Measurements from ENCODE around the gene VMA21. TPM values are rescaled to one million over a fixed set of nuclear protein-coding genes. Genes with fewer than 3 reads are reported as not detected.

The VMA21 gene, protein sequence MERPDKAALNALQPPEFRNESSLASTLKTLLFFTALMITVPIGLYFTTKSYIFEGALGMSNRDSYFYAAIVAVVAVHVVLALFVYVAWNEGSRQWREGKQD
- polyA plus RNA-seq, result 1 to 10 TPM; 4.2 to 7.1 TPM

- Histone ChIP-seq H3K27me3 (ENCODE audit: control insufficient read depth in 1 of 2, insufficient read depth in 2 of 2, low read length in 2 of 2) (no peaks in the 10 kb centered on the region), H3K4me3 (ENCODE audit: low read depth in 1 of 2, low read length in 2 of 2) (peak within 1 kb of the TSS; percentile 57 to 78), H3K36me3 (ENCODE audit: control insufficient read depth in 2 of 2, insufficient read depth in 2 of 2, low read length in 1 of 2) (no peaks in the 10 kb centered on the region), H3K9me3 (ENCODE audit: control insufficient read depth in 2 of 2, insufficient read depth in 1 of 2, low read depth in 1 of 2, low read length in 1 of 2) (peaks cover 0 to 3% of the 10 kb centered on the region in 2 donors), H3K4me1 (ENCODE audit: control insufficient read depth in 2 of 2, insufficient read depth in 2 of 2, low read length in 1 of 2) (no peaks in the 10 kb centered on the region), H3K27ac (ENCODE audit: low read depth in 2 of 2, low read length in 1 of 2) (peak within 1 kb of the TSS; percentile 88 to 95)
- WGBS, 2 donors, result 1 to 56% methylated on average over 83 to 97 of the region's 97 CpGs
Measured at GRCh38 chrX:151396825-151397740, at the start of gene VMA21. VMA21 (plus strand) TSS chrX:151397206; CDS start chrX:151397309, 103 bp downstream.

DNA sequence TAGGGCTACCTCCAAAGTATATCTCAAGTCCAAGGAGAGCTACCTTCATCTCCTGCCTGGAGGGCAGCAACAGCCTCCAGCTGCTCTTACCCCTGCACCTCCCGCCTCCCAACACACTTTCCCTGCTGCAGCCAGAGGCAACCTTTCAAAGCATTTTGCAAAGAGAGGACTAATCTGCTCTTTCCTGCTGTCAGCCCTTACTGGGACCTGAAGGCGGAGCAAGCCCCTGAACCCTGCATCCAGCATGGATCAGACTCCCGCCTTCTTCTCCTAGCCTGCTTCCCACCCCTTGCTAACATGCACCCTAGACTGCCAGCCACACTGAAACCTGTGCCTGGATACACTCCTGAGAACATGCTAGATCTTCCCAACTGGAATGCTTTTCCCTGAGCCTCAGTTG, 37.7 kb upstream of the VMA21 start:
- Histone ChIP-seq H3K9me3 (ENCODE audit: control insufficient read depth in 2 of 2, insufficient read depth in 1 of 2, low read depth in 1 of 2, low read length in 1 of 2) (no peaks in the 10 kb centered on the region), H3K27ac (ENCODE audit: low read depth in 2 of 2, low read length in 1 of 2) (no peak overlapping the region), H3K4me3 (ENCODE audit: low read depth in 1 of 2, low read length in 2 of 2) (no peak overlapping the region), H3K4me1 (ENCODE audit: control insufficient read depth in 2 of 2, insufficient read depth in 2 of 2, low read length in 1 of 2) (no peaks in the 10 kb centered on the region), H3K27me3 (ENCODE audit: control insufficient read depth in 1 of 2, insufficient read depth in 2 of 2, low read length in 2 of 2) (no peaks in the 10 kb centered on the region), H3K36me3 (ENCODE audit: control insufficient read depth in 2 of 2, insufficient read depth in 2 of 2, low read length in 1 of 2) (no peaks in the 10 kb centered on the region)
- 63 to 74% methylated on average over 3 of the region's 3 CpGs for WGBS, 2 donors

DNA sequence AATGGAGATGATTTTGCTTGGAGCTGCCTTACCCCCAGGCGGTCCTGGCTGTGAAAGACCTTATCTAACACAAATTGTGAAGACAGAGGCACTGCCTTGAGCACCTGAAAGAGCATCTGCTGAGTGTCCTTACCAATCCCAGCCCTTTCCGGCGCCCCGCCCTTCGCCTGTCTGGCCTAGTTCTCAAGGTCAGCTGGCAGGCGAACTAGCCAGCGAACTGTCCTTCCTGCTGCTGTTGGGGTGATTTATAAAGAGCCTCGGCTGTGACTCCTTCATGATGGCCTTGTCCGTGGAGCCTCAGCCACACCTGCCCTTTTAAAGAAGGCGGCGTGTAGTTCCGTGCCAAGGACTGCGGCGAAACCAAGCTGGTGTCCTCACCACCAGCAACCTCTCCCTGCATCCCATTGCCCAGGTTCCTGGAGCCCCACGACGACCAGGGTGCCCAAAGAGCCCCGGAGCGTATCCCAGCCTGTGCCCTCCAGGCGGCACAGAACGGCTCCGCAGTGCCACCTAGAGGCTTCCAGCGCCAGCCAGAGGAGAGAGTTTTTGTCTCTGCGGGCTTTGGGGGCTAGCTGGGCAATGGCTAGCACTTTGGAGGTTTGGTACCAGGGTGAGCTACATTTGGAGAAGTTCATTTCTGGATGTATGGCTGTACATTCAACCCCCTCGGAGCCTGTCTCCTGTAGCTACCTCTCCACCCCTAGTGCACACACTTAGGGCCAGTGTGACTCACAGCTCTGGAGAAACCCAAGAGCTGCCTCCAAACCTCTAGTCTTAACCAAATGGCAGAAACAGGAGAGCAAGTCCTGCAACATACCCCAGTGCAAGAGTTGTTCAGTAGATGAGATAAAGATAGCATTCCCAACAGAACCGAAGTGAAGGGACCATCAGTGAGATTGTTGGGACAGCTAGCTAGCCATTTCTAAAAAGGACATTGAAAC, 36.8 kb upstream of the VMA21 start:
- H3K4me1 ChIP-seq (ENCODE audit: control insufficient read depth in 2 of 2, insufficient read depth in 2 of 2, low read length in 1 of 2), result no peaks in the 10 kb centered on the region
- no peaks in the 10 kb centered on the region for H3K36me3 ChIP-seq (ENCODE audit: control insufficient read depth in 2 of 2, insufficient read depth in 2 of 2, low read length in 1 of 2)
- H3K9me3 ChIP-seq (ENCODE audit: control insufficient read depth in 2 of 2, insufficient read depth in 1 of 2, low read depth in 1 of 2, low read length in 1 of 2), result no peaks in the 10 kb centered on the region
- no peak overlapping the region for H3K4me3 ChIP-seq (ENCODE audit: low read depth in 1 of 2, low read length in 2 of 2)
- H3K27ac ChIP-seq (ENCODE audit: low read depth in 2 of 2, low read length in 1 of 2), result no peak overlapping the region
- 11 to 18% methylated on average over 25 of the region's 25 CpGs for WGBS, 2 donors
- no peaks in the 10 kb centered on the region for H3K27me3 ChIP-seq (ENCODE audit: control insufficient read depth in 1 of 2, insufficient read depth in 2 of 2, low read length in 2 of 2)

- 78 to 83% methylated on average over 2 of the region's 2 CpGs for WGBS, 2 donors
- no peak overlapping the region for H3K4me3 ChIP-seq (ENCODE audit: low read depth in 1 of 2, low read length in 2 of 2)
Measured at GRCh38 chrX:151363316-151363715, 33.7 kb upstream of the VMA21 start.

GRCh38 chrX:151365579-151365978, 31.4 kb upstream of the VMA21 start:
- 61 to 77% methylated on average over 2 of the region's 2 CpGs for WGBS, 2 donors
- no peak overlapping the region for H3K4me3 ChIP-seq (ENCODE audit: low read depth in 1 of 2, low read length in 2 of 2)

More at GRCh38 chrX:151363316-151363715, 33.7 kb upstream of the VMA21 start:
- Histone ChIP-seq H3K4me1 (ENCODE audit: control insufficient read depth in 2 of 2, insufficient read depth in 2 of 2, low read length in 1 of 2) (no peaks in the 10 kb centered on the region), H3K9me3 (ENCODE audit: control insufficient read depth in 2 of 2, insufficient read depth in 1 of 2, low read depth in 1 of 2, low read length in 1 of 2) (no peaks in the 10 kb centered on the region), H3K27me3 (ENCODE audit: control insufficient read depth in 1 of 2, insufficient read depth in 2 of 2, low read length in 2 of 2) (no peaks in the 10 kb centered on the region), H3K36me3 (ENCODE audit: control insufficient read depth in 2 of 2, insufficient read depth in 2 of 2, low read length in 1 of 2) (no peaks in the 10 kb centered on the region), H3K27ac (ENCODE audit: low read depth in 2 of 2, low read length in 1 of 2) (no peak overlapping the region)

DNA sequence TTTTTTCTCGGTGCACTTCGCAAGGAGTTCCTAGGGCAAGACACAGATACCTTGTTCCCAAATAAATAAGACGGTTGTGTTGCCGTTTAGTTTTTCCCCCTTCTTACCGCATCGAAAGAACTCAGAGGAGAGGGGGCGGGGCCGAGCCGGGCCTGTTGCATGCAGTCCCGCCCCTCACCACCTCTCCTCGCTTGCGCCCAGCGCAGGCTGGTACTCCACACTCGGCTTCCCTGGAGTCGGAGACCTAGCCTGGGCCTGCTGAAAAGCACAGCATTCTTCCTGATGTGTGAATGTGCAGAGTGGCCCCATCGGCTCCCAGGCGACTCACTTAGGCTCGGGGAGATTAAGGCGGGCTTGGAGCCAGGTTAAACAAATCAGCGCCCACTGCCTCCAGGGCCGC, 26.1 kb upstream of the VMA21 start:
- Histone ChIP-seq H3K9me3 (ENCODE audit: control insufficient read depth in 2 of 2, insufficient read depth in 1 of 2, low read depth in 1 of 2, low read length in 1 of 2) (peaks cover 0 to 3% of the 10 kb centered on the region in 2 donors), H3K4me3 (ENCODE audit: low read depth in 1 of 2, low read length in 2 of 2) (no peak overlapping the region), H3K4me1 (ENCODE audit: control insufficient read depth in 2 of 2, insufficient read depth in 2 of 2, low read length in 1 of 2) (no peaks in the 10 kb centered on the region), H3K27ac (ENCODE audit: low read depth in 2 of 2, low read length in 1 of 2) (no peak overlapping the region), H3K36me3 (ENCODE audit: control insufficient read depth in 2 of 2, insufficient read depth in 2 of 2, low read length in 1 of 2) (no peaks in the 10 kb centered on the region), H3K27me3 (ENCODE audit: control insufficient read depth in 1 of 2, insufficient read depth in 2 of 2, low read length in 2 of 2) (no peaks in the 10 kb centered on the region)
- WGBS, 2 donors, result 32 to 46% methylated on average over 20 to 21 of the region's 21 CpGs

More at GRCh38 chrX:151365579-151365978, 31.4 kb upstream of the VMA21 start:
- Histone ChIP-seq H3K27me3 (ENCODE audit: control insufficient read depth in 1 of 2, insufficient read depth in 2 of 2, low read length in 2 of 2) (no peaks in the 10 kb centered on the region), H3K27ac (ENCODE audit: low read depth in 2 of 2, low read length in 1 of 2) (no peak overlapping the region), H3K36me3 (ENCODE audit: control insufficient read depth in 2 of 2, insufficient read depth in 2 of 2, low read length in 1 of 2) (no peaks in the 10 kb centered on the region), H3K9me3 (ENCODE audit: control insufficient read depth in 2 of 2, insufficient read depth in 1 of 2, low read depth in 1 of 2, low read length in 1 of 2) (no peaks in the 10 kb centered on the region), H3K4me1 (ENCODE audit: control insufficient read depth in 2 of 2, insufficient read depth in 2 of 2, low read length in 1 of 2) (no peaks in the 10 kb centered on the region)

- WGBS, 2 donors, result 49 to 53% methylated on average over 7 of the region's 7 CpGs
- H3K27me3 ChIP-seq (ENCODE audit: control insufficient read depth in 1 of 2, insufficient read depth in 2 of 2, low read length in 2 of 2), result no peaks in the 10 kb centered on the region
- H3K36me3 ChIP-seq (ENCODE audit: control insufficient read depth in 2 of 2, insufficient read depth in 2 of 2, low read length in 1 of 2), result no peaks in the 10 kb centered on the region
- no peaks in the 10 kb centered on the region for H3K4me1 ChIP-seq (ENCODE audit: control insufficient read depth in 2 of 2, insufficient read depth in 2 of 2, low read length in 1 of 2)
- no peak overlapping the region for H3K4me3 ChIP-seq (ENCODE audit: low read depth in 1 of 2, low read length in 2 of 2)
- H3K27ac ChIP-seq (ENCODE audit: low read depth in 2 of 2, low read length in 1 of 2), result no peak overlapping the region
- H3K9me3 ChIP-seq (ENCODE audit: control insufficient read depth in 2 of 2, insufficient read depth in 1 of 2, low read depth in 1 of 2, low read length in 1 of 2), result no peaks in the 10 kb centered on the region
Measured at GRCh38 chrX:151384807-151385206, 12.2 kb upstream of the VMA21 start.

DNA sequence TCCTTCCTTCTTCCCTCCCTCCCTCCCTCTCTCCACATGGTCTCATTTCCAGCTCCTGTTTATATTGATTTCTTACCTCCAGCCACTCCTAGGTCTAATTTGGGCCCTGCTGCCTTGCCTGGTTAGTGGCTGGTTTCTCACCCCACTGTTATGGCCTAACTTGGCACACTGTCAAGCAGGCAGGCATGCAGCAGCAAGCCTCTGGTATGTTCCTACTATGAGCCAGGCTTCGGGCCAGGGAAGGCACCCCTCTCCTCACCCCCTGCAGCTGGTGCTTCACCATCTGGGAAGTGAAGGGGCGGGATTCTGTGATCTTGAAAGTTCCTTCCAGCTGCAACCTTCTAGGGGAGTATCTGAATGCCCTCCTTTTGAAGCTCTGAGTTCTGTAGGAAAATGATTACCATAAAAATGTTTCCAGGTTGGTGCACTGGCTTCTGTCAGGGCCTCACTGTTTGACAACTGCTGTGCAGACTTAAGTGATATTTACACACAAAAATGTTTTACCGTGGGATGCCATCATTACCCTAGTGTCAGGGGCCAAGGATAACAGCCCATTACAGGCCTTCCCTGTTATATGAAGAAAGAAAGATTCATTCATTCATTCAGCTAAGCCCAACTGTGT, 10.1 kb upstream of the VMA21 start:
- H3K9me3 ChIP-seq (ENCODE audit: control insufficient read depth in 2 of 2, insufficient read depth in 1 of 2, low read depth in 1 of 2, low read length in 1 of 2), result peaks cover 0 to 3% of the 10 kb centered on the region in 2 donors
- no peak overlapping the region for H3K4me3 ChIP-seq (ENCODE audit: low read depth in 1 of 2, low read length in 2 of 2)
- H3K27me3 ChIP-seq (ENCODE audit: control insufficient read depth in 1 of 2, insufficient read depth in 2 of 2, low read length in 2 of 2), result no peaks in the 10 kb centered on the region
- H3K4me1 ChIP-seq (ENCODE audit: control insufficient read depth in 2 of 2, insufficient read depth in 2 of 2, low read length in 1 of 2), result no peaks in the 10 kb centered on the region
- no peak overlapping the region for H3K27ac ChIP-seq (ENCODE audit: low read depth in 2 of 2, low read length in 1 of 2)
- no peaks in the 10 kb centered on the region for H3K36me3 ChIP-seq (ENCODE audit: control insufficient read depth in 2 of 2, insufficient read depth in 2 of 2, low read length in 1 of 2)
- 45 to 60% methylated on average over 3 of the region's 3 CpGs for WGBS, 2 donors

DNA sequence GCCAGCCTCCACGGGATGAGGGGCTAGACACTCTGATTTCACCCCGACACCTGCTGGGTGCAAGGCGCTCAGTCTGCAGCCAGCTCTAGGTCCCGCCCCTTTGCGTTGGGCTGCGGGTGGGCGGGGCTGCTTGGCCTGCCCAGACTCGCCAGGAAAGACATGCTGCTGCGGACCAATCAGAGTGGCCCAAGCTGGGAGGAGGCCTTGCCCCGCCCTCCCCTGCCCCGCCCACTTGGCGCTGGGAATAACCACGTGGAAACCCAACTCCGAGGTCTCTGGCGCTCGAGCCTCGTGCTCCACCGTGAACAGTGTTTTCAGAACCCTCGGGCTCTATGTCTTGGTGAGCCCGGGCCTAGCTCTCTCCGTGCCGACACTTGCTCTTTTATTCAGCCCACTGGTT, 5.3 kb upstream of the VMA21 start:
- H3K27ac ChIP-seq (ENCODE audit: low read depth in 2 of 2, low read length in 1 of 2), result no peak overlapping the region
- 92 to 93% methylated on average over 22 of the region's 22 CpGs for WGBS, 2 donors
- H3K27me3 ChIP-seq (ENCODE audit: control insufficient read depth in 1 of 2, insufficient read depth in 2 of 2, low read length in 2 of 2), result no peaks in the 10 kb centered on the region

More for the DNA sequence above, 5.3 kb upstream of the VMA21 start:
- Histone ChIP-seq H3K4me1 (ENCODE audit: control insufficient read depth in 2 of 2, insufficient read depth in 2 of 2, low read length in 1 of 2) (no peaks in the 10 kb centered on the region), H3K9me3 (ENCODE audit: control insufficient read depth in 2 of 2, insufficient read depth in 1 of 2, low read depth in 1 of 2, low read length in 1 of 2) (peaks cover 0 to 3% of the 10 kb centered on the region in 2 donors), H3K4me3 (ENCODE audit: low read depth in 1 of 2, low read length in 2 of 2) (no peak overlapping the region), H3K36me3 (ENCODE audit: control insufficient read depth in 2 of 2, insufficient read depth in 2 of 2, low read length in 1 of 2) (no peaks in the 10 kb centered on the region)

All from esophagus (tissue), 2 donors.